Cardiac fibroblast (primary cell): ENCODE results near the gene C1QTNF8.

Source experiments
- DNase-seq, 2 donors: peaks; one replicate each; pipeline versions ENCODE4 v3.0.0 to v3.0.0-alpha.2; 2010; ENCODE audit warnings: low read depth in 2 of 2
- H3K4me3 ChIP-seq, 2 donors: replicated peaks in 1 of 2; 1 replicate in 1 of 2; 2 replicates in 1 of 2; pipeline ENCODE4 v1.5.1; 2011; ENCODE audit warnings: low read depth in 2 of 2, low read length in 2 of 2, mild to moderate bottlenecking in 2 of 2, moderate library complexity in 1 of 2
- TF ChIP-seq, protein P1 (sequence below): IDR thresholded peaks from one replicate; pipeline ENCODE4 v1.5.1; 2011; ENCODE audit warnings: low read depth, mild to moderate bottlenecking, low read length, inconsistent platforms

The C1QTNF8 gene

DNA sequence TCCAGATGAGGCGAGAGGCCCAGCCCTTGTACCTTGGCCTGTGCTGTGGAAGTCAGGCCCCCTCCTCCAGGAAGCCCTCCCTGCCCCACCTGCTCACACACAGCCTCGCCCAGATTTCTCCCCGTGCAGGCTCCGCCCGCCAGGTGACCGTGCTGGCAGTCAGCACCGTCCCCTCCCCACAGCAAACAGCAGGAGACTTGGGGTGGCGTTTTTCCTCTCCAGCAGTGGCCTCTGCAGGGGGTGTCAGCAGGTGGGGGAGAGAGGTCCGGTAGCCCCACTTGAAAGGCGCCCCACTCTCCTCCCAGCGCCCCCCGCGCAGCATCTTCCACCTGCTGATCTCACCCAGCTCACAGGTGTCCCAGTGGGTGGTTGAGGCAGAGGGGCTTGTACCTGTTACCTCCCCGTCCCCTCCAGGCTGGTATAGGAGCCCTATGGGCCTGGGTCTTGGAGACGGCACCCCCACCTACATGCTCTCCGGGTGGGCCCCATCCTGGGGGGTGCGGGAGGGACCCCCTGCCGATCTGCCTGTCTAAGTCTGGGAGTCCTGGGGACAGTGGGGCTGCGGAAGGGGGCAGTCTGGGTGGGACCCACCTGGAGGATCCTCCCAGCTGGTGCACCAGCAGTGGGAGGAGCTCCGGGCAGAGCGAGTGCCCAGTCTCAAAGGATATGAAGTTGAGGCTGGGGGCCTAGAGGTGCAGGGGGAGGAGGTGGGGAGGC is 4.2 kb upstream of the C1QTNF8 start:
- no peak for DNase-seq
- TF ChIP-seq, protein P1, sequence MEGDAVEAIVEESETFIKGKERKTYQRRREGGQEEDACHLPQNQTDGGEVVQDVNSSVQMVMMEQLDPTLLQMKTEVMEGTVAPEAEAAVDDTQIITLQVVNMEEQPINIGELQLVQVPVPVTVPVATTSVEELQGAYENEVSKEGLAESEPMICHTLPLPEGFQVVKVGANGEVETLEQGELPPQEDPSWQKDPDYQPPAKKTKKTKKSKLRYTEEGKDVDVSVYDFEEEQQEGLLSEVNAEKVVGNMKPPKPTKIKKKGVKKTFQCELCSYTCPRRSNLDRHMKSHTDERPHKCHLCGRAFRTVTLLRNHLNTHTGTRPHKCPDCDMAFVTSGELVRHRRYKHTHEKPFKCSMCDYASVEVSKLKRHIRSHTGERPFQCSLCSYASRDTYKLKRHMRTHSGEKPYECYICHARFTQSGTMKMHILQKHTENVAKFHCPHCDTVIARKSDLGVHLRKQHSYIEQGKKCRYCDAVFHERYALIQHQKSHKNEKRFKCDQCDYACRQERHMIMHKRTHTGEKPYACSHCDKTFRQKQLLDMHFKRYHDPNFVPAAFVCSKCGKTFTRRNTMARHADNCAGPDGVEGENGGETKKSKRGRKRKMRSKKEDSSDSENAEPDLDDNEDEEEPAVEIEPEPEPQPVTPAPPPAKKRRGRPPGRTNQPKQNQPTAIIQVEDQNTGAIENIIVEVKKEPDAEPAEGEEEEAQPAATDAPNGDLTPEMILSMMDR, result no peak
- no peak overlapping the region for H3K4me3 ChIP-seq

DNA sequence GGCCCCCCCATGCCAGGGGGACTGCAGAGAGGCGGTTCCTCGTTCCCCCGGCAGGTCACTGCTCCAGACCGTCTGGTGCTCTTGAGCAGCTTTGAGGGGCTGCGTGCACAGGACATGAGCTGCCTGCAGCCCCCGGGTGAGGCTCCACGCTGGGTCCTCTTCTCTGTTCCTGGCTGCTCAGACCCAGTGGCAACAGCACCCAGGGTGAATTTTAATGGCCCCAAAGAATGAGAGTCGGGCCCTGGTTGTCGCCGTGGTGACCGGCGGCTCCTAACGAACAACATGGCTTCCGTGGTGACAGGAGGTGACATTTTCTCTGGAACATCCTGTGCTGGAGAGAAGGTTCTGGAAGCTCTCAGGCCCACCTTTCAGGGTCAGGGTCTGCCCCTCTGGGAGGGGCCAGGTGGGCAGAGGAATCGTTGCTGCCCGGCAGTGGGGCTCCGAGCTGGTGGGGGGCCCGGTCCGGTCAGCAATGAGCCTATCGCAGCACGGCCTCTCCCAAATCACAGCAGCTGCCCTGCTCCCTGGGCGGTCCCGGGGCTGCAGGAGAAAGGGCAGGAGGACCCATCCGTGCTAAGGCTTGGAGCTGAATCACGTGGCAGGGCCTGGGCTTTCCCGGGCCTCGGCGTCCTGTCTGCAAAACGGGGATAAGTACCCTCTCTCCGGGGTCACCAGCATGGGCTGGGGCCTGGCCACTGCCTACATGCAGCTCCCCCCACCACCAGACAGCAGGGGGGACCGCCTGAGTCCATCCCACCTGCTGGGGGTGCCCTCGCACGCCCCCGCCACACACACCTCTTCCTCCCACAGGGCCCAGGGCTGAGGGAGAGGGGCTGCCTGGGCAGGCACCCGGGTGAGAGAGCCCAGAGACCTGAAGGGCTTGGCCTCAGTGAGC is 3.4 kb upstream of the C1QTNF8 start:
- TF ChIP-seq, protein P1, result no peak
- H3K4me3 ChIP-seq, result no peak overlapping the region
- no peak for DNase-seq

DNA sequence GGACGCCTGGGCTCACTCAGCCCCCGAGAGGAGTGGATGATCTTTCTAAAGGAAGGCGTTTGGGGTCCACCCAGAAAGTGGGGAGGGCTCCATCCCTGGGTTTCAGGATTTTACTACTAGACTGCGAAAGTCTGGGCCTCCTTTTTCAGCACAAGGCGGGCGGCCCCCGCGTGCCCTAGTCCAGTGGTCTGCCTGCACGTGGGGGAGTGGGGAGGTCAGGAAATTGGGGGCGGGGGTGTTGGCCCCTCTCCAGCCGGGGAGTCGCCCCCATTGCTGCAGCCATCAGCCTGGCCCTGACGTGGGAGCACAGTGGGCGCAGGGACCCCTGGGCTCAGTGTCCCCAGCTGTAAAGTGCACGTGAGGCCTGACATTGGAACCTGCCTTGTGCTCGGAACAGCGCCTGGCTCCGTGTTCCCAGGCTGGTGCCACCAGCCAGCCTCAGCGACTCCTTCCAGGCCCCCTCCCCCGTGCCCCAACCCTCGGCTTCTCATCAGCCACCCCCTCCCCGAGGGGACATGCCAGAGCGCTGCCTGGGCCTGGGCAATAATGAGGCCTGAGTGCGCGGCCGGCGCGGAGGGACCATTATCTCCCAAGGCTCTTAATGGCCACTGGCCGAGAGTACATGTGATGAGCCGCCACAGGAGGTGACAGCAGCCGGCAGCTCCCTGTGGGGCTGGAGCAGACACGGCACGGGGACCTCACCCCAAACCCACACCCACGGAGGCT is 2.4 kb upstream of the C1QTNF8 start:
- TF ChIP-seq, protein P1, result no peak
- H3K4me3 ChIP-seq, result no peak overlapping the region
- no peak for DNase-seq

DNA sequence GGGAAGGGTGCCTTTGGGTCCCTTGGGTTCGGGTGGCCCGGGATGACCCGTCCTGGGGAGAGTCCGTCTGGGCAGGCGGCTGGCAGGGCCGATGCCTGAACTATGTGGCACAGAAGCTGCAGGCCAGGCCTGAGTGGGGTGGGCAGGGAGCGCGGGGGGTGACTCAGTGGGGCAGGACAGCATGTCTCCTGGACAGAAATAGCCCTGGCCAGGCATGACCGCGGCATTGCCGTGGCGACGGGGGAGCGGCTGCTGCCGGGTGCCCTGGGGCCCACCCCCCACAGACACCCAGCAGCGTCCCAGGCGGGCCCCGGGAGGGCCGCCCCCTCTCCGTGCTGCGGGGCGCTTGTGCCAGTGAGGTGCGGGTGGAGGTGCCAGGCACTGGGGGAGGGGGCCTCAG is 1.8 kb upstream of the C1QTNF8 start:
- H3K4me3 ChIP-seq, result no peak overlapping the region
- DNase-seq, result no peak
- TF ChIP-seq, protein P1, result no peak

DNA sequence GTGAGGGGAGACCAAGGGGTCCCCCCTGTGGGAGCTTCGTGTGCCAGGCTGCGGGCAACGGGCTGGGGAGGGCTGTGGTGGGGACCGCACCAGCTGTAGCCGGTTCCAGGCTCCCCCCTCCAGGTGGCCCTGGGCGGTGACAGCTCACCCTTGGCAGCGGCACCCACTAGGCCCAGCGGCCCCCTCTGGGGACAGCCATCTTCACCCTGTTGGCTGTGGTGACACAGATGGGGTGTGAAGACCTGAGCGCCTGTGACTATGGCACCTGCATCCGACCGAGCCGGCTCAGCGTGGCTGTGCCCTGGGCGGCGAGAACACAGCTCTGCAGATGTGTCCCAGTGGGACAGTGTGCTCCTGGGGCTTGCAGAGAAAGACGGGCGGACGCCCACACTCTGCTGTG is 1.1 kb upstream of the C1QTNF8 start:
- TF ChIP-seq, protein P1, result no peak
- no peak for DNase-seq
- H3K4me3 ChIP-seq, result no peak overlapping the region

DNA sequence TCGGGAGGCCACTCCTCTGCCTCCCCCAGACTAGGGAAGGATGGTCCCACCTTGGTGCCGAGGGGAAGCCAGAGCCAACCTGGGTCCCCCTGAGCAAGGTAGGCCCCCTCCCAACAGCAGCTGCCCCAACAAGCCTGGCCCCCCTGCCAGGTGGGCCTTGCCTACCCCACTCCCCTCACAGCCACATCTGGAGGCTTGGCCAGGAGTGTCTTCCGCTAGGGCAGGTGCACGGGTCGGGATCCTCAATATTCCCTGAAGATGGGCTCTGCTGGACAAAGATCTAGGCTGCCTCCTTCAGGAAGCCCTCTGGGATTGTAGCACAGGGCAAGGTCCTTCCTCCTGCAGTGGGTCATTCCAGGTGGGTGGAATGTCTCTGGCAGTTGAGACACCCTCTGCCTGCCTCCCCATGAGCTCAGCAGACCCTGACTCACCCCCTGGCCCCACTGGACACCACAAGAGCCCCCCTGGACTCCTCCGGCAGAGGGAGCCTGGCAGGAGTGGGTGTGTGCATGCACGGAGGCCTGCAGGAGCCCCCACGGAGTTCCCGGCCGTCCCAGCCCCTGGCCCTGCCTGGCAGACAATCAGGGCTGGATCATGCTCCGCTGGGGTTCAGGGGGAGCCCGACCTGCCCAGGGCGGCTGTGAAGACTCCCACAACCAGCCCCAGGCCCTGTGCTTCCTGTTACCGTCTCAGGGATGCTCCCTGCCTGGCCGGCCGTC is 435 bp downstream of the C1QTNF8 start:
- DNase-seq, result no peak
- TF ChIP-seq, protein P1, result no peak
- H3K4me3 ChIP-seq, result no peak overlapping the region
